HepG2 (cell line): Measurements from ENCODE around the gene SLC38A3. TPM values are rescaled to one million over a fixed set of nuclear protein-coding genes. Genes with fewer than 3 reads are reported as not detected.

Source experiments
- ATAC-seq: fragments of 200-7000 bp; cut with Tn5 transposase; 3 replicates; pipeline ENCODE4 v1.9.1; 2020; ENCODE audit warnings: mild to moderate bottlenecking, moderate library complexity
- BruUV-seq: library from RNA; stranded (reverse); fragments of 400-500 nt; replicated peaks from 2 replicates; lab custom pipeline; 2021; lab: Mats Ljungman, UMichigan
- CTCF ChIA-PET: fragments of 300-600 bp; formaldehyde crosslinking; extraction: SDS; loops from one replicate; lab custom pipeline; 2021; ENCODE audit warnings: low total read pairs, inconsistent platforms, low intra/inter-chr PET ratio; lab: Yijun Ruan, JAX
- POLR2A ChIA-PET: fragments of 350-600 bp; sonication (Branson Sonifier 250); formaldehyde crosslinking; loops from one replicate; lab custom pipeline; 2020; ENCODE audit warnings: antibody characterized with exemption, inconsistent platforms; lab: Yijun Ruan, JAX
- DNase-seq: peaks from one replicate; pipeline ENCODE4 v3.0.0-alpha.2; 2015; ENCODE audit warnings: low spot score
- FAIRE-seq: peaks from 3 replicates; lab custom pipeline; 2011; peaks lifted over from hg19 to GRCh38; lab: Jason Lieb, UNC
- H2AFZ ChIP-seq: one replicate; pipeline ENCODE4 v1.6.1; 2011; ENCODE audit warnings: low read length, inconsistent platforms
- H3K27ac ChIP-seq: fragments of 300-600 bp; 3 replicates; pipeline ENCODE4 v1.8.0; 2011; ENCODE audit warnings: mixed run types, mild to moderate bottlenecking, mixed read lengths, low read length, inconsistent platforms; ENCODE audit not compliant: insufficient read depth; ENCODE audit errors: extremely low read length
- H3K27me3 ChIP-seq, 2 experiments: fragments of 200-600 bp in 1 of 2; 2 replicates in 1 of 2; 3 replicates in 1 of 2; pipeline versions ENCODE4 v1.6.0 to v1.8.0; 2011; ENCODE audit warnings: low read length in 2 of 2, mild to moderate bottlenecking in 2 of 2, moderate library complexity in 2 of 2, inconsistent platforms in 1 of 2; ENCODE audit not compliant: insufficient read depth in 2 of 2, control insufficient read depth in 1 of 2
- H3K36me3 ChIP-seq, 2 experiments: fragments of 200-600 bp in 1 of 2; replicated peaks in 1 of 2; 2 replicates in 1 of 2; 3 replicates in 1 of 2; pipeline versions ENCODE4 v1.5.1 to v1.8.0; 2011; ENCODE audit warnings: low read length in 2 of 2, inconsistent platforms in 1 of 2; ENCODE audit not compliant: insufficient read depth in 2 of 2, control insufficient read depth in 1 of 2
- H3K4me1 ChIP-seq: 2 replicates; pipeline ENCODE4 v1.5.1; 2012; ENCODE audit warnings: low read length, inconsistent platforms; ENCODE audit not compliant: insufficient read depth
- H3K4me2 ChIP-seq: 2 replicates; pipeline ENCODE4 v1.6.0; 2011; ENCODE audit warnings: low read depth, low read length, inconsistent platforms
- H3K4me3 ChIP-seq, 3 experiments: fragments of 200-600 bp in 1 of 3; sonication (generic), shearing (Covaris generic) in 1 of 3; replicated peaks in 1 of 3; 2 replicates each; pipeline ENCODE4 v1.5.1; 2011 to 2016; ENCODE audit warnings: low read length in 3 of 3, inconsistent platforms in 2 of 3, low read depth in 2 of 3, mild to moderate bottlenecking in 2 of 3, control low read depth in 1 of 3, mixed read lengths in 1 of 3; ENCODE audit not compliant: insufficient read depth in 1 of 3
- H3K79me2 ChIP-seq: one replicate; pipeline ENCODE4 v1.6.1; 2011; ENCODE audit warnings: low read length, inconsistent platforms; ENCODE audit not compliant: insufficient read depth
- H3K9ac ChIP-seq: 2 replicates; pipeline ENCODE4 v1.6.0; 2011; ENCODE audit warnings: mild to moderate bottlenecking, low read depth, low read length, inconsistent platforms; ENCODE audit not compliant: insufficient read depth
- H3K9me3 ChIP-seq: 2 replicates; pipeline ENCODE4 v1.5.1; 2012; ENCODE audit warnings: mild to moderate bottlenecking, low read length
- H4K20me1 ChIP-seq: 2 replicates; pipeline ENCODE4 v1.6.0; 2011; ENCODE audit warnings: inconsistent platforms, mild to moderate bottlenecking, low read length, moderate library complexity; ENCODE audit not compliant: insufficient read depth
- DR1 ChIP-seq: sonication (generic); formaldehyde crosslinking; IDR thresholded peaks from 2 replicates; pipeline ENCODE4 v1.8.0; 2021; ENCODE audit warnings: mild to moderate bottlenecking, missing genetic modification reagents, inconsistent platforms
- ETV6 ChIP-seq: sonication (generic); formaldehyde crosslinking; conservative IDR thresholded peaks from 2 replicates; pipeline ENCODE4 v1.4.0; 2020; ENCODE audit warnings: missing genetic modification reagents
- FOXK2 ChIP-seq: fragments of 450-650 bp; IDR thresholded peaks from 2 replicates; pipeline ENCODE4 v1.6.1; 2016
- GTF2F1 ChIP-seq: fragments of 150-350 bp; IDR thresholded peaks from 2 replicates; pipeline ENCODE4 v1.6.1; 2014; ENCODE audit warnings: low read length
- MTF2 ChIP-seq: sonication (generic); formaldehyde crosslinking; IDR thresholded peaks from 2 replicates; pipeline ENCODE4 v1.5.0; 2020; ENCODE audit warnings: missing genetic modification reagents, borderline replicate concordance
- NONO ChIP-seq, 2 experiments: fragments of 450-650 bp in 1 of 2; sonication (generic) in 1 of 2; formaldehyde crosslinking in 1 of 2; IDR thresholded peaks in 1 of 2; conservative IDR thresholded peaks in 1 of 2; 2 replicates each; pipeline versions ENCODE4 v1.6.1 to v1.8.0; 2017 to 2022; ENCODE audit warnings: mild to moderate bottlenecking in 1 of 2, missing genetic modification reagents in 1 of 2, moderate library complexity in 1 of 2
- POLR2G ChIP-seq: fragments of 200-400 bp; formaldehyde crosslinking; IDR thresholded peaks from 2 replicates; pipeline ENCODE4 v1.6.1; 2018; ENCODE audit warnings: mild to moderate bottlenecking, low read depth, low read length, moderate library complexity
- SAP130 ChIP-seq: IDR thresholded peaks from 2 replicates; pipeline ENCODE4 v1.6.1; 2016; ENCODE audit warnings: low read depth
- SIX4 ChIP-seq: sonication (generic); formaldehyde crosslinking; IDR thresholded peaks from 2 replicates; pipeline ENCODE4 v1.4.0; 2020; ENCODE audit warnings: missing genetic modification reagents
- SMYD3 ChIP-seq: sonication (generic); formaldehyde crosslinking; IDR thresholded peaks from 2 replicates; pipeline ENCODE4 v1.8.1; 2023; ENCODE audit warnings: mild to moderate bottlenecking, missing genetic modification reagents
- SP1 ChIP-seq, 2 experiments: fragments of 450-650 bp in 1 of 2; sonication (generic) in 1 of 2; formaldehyde crosslinking in 1 of 2; IDR thresholded peaks; 2 replicates each; pipeline versions ENCODE4 v1.4.0 to v1.6.1; 2016 to 2020; ENCODE audit warnings: missing genetic modification reagents in 1 of 2
- SP140L ChIP-seq: sonication (generic); formaldehyde crosslinking; IDR thresholded peaks from 2 replicates; pipeline ENCODE4 v1.4.0; 2020; ENCODE audit warnings: missing genetic modification reagents, borderline replicate concordance
- ZFP37 ChIP-seq: sonication (generic); formaldehyde crosslinking; IDR thresholded peaks from 2 replicates; pipeline ENCODE4 v1.4.0; 2020; ENCODE audit warnings: missing genetic modification reagents, borderline replicate concordance
- ZFP41 ChIP-seq: sonication (generic); formaldehyde crosslinking; IDR thresholded peaks from 2 replicates; pipeline ENCODE4 v1.4.0; 2020; ENCODE audit warnings: mild to moderate bottlenecking, missing genetic modification reagents, borderline replicate concordance
- ZNF672 ChIP-seq: sonication (generic); formaldehyde crosslinking; IDR thresholded peaks from 2 replicates; pipeline ENCODE4 v1.8.1; 2022; ENCODE audit warnings: missing genetic modification reagents
- WGBS: methylation state at CpG from one replicate; pipeline ENCODE4 v1.1.6; 2017; ENCODE audit warnings: low lambda C conversion rate; 5-methylcytosine and 5-hydroxymethylcytosine counted together
- in situ Hi-C: cut with HindIII; loops from 2 replicates; pipeline ENCODE4 v1.10.0; 2017; ENCODE audit warnings: low pct_unique_long_range_greater_than_20kb; ENCODE audit not compliant: extremely low pct_ligation_motif_present
- intact Hi-C: fragments of 100-400 bp; cut with micrococcal nuclease; formaldehyde crosslinking; loops from one replicate; pipeline ENCODE4 v1.10.0; 2022; ENCODE audit not compliant: unreplicated experiment
- polyA plus RNA-seq, 8 experiments: library from polyadenylated mRNA; depleted of rRNA in 3 of 8; stranded (reverse) in 7 of 8; unstranded in 1 of 8; fragments of >200 nt; fragmentation: Illumina TruSeq in 4 of 8; extraction: Trizol in 4 of 8; gene quantifications; 2 replicates each; pipeline versions ENCODE4 v1.2.1 to v1.2.3, GENCODE V29; 2011 to 2016; ENCODE audit warnings: low read depth in 4 of 8, missing spikeins in 1 of 8, mixed read lengths in 1 of 8; ENCODE audit not compliant: insufficient read depth in 1 of 8
- total RNA-seq, 5 experiments: library from RNA; depleted of rRNA; stranded (reverse); fragments of >200 nt; fragmentation: Illumina TruSeq; extraction: Trizol; gene quantifications; 2 replicates each; pipeline ENCODE4 v1.2.3, GENCODE V29; 2016; ENCODE audit warnings: low read depth in 1 of 5
- TF ChIP-seq, protein P1 (sequence below), 2 experiments: sonication (generic) in 1 of 2; formaldehyde crosslinking in 1 of 2; IDR thresholded peaks; 2 replicates each; pipeline versions ENCODE4 v1.4.0 to v1.6.1; 2016 to 2020; ENCODE audit warnings: borderline replicate concordance in 1 of 2, low read depth in 1 of 2, mild to moderate bottlenecking in 1 of 2, missing genetic modification reagents in 1 of 2
- TF ChIP-seq, protein P2 (sequence below): IDR thresholded peaks from 2 replicates; pipeline ENCODE4 v1.6.1; 2016; ENCODE audit warnings: low read depth
- TF ChIP-seq, protein P3 (sequence below): fragments of 450-650 bp; IDR thresholded peaks from 2 replicates; pipeline ENCODE4 v1.6.1; 2016

Gene SLC38A3
- total and polyA plus RNA-seq, 2 of the 13 experiments (the other 11 are each of a cell fraction or from before 2014, with no cell fraction given): 29.8 to 164 TPM

DNA sequence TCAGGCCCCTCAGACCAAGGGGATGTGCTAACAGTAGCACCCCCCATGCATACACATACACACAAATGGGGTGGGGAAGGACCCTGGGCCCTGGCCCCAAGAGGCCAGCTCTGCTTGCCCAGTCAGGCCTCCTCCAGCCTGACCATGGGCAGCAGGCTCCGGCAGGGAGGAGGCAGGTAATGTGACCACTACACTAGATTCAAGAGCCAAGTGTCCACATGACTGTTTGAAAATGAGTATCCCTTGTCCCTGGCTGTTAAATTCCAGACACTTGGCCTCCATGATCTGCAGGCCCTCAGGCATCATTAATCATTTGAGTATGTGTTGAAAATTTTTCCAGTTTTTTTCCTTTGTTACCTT lies 17.1 kb downstream of the SLC38A3 start:
- peak; percentile 13 for ATAC-seq
- H3K27me3 ChIP-seq: no peaks in the 10 kb centered on the region
- CTCF ChIA-PET: interaction anchor here (0.6 to 9.0 kb wide), 3 partner anchors 10 to 28 kb away, joined by 3 to 265 read pairs (median 3); partner anchors contain the start of gene GNAT1
- no peaks in the 10 kb centered on the region for H3K79me2 ChIP-seq
- H3K9ac ChIP-seq: no peak overlapping the region
- no TSS peak for BruUV-seq
- intact Hi-C loops (no loop called here), in situ Hi-C loops (no loop called here)
- peaks cover 11 to 31% of the 10 kb centered on the region in 2 experiments for H3K36me3 ChIP-seq
- H3K4me3 ChIP-seq: peak overlapping the region in 1 of 3 experiments; percentile 37; a peak in 2 of 6 replicates
- POLR2A ChIA-PET: interaction anchor here (1.0 to 16.5 kb wide), 6 partner anchors 14 to 115 kb away, joined by 3 to 625 read pairs (median 14); partner anchors contain the start of genes GNAI2, GNAT1 and SLC38A3
- DNase-seq: no peak
- H2AFZ ChIP-seq: no peak overlapping the region
- H3K4me1 ChIP-seq: peaks cover 66% of the 10 kb centered on the region
- WGBS: 0% methylated on average over 1 of the region's 1 CpG
- peak overlapping the region; percentile 60 for H3K4me2 ChIP-seq
- H3K9me3 ChIP-seq: no peaks in the 10 kb centered on the region
- FAIRE-seq: no peak
- H4K20me1 ChIP-seq: no peaks in the 10 kb centered on the region
- H3K27ac ChIP-seq: peak overlapping the region; percentile 81
- no peak for TF ChIP-seq SIX4 (CRISPR knock-in tag)
- TF ChIP-seq NONO (IDR thresholded peaks at IDR 0.05): no peak
- 0 out of 2 replicates have a peak, but pooled peaks have one; percentile 40 for TF ChIP-seq NONO (CRISPR knock-in tag; conservative IDR thresholded peaks at IDR 0.05)
- TF ChIP-seq, protein P1, sequence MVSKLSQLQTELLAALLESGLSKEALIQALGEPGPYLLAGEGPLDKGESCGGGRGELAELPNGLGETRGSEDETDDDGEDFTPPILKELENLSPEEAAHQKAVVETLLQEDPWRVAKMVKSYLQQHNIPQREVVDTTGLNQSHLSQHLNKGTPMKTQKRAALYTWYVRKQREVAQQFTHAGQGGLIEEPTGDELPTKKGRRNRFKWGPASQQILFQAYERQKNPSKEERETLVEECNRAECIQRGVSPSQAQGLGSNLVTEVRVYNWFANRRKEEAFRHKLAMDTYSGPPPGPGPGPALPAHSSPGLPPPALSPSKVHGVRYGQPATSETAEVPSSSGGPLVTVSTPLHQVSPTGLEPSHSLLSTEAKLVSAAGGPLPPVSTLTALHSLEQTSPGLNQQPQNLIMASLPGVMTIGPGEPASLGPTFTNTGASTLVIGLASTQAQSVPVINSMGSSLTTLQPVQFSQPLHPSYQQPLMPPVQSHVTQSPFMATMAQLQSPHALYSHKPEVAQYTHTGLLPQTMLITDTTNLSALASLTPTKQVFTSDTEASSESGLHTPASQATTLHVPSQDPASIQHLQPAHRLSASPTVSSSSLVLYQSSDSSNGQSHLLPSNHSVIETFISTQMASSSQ (IDR thresholded peaks at IDR 0.05; ENCODE audit: low read depth): no peak
- TF ChIP-seq, protein P1 (CRISPR knock-in tag; IDR thresholded peaks at IDR 0.05; ENCODE audit: borderline replicate concordance): 0 out of 2 replicates have a peak, but pooled peaks have one; percentile 1
- TF ChIP-seq SMYD3 (CRISPR knock-in tag): no peak
- TF ChIP-seq, protein P2, sequence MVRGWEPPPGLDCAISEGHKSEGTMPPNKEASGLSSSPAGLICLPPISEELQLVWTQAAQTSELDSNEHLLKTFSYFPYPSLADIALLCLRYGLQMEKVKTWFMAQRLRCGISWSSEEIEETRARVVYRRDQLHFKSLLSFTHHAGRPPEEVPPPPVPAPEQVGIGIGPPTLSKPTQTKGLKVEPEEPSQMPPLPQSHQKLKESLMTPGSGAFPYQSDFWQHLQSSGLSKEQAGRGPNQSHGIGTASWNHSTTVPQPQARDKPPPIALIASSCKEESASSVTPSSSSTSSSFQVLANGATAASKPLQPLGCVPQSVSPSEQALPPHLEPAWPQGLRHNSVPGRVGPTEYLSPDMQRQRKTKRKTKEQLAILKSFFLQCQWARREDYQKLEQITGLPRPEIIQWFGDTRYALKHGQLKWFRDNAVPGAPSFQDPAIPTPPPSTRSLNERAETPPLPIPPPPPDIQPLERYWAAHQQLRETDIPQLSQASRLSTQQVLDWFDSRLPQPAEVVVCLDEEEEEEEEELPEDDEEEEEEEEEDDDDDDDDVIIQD (CRISPR knock-in tag): no peak
- TF ChIP-seq, protein P3, sequence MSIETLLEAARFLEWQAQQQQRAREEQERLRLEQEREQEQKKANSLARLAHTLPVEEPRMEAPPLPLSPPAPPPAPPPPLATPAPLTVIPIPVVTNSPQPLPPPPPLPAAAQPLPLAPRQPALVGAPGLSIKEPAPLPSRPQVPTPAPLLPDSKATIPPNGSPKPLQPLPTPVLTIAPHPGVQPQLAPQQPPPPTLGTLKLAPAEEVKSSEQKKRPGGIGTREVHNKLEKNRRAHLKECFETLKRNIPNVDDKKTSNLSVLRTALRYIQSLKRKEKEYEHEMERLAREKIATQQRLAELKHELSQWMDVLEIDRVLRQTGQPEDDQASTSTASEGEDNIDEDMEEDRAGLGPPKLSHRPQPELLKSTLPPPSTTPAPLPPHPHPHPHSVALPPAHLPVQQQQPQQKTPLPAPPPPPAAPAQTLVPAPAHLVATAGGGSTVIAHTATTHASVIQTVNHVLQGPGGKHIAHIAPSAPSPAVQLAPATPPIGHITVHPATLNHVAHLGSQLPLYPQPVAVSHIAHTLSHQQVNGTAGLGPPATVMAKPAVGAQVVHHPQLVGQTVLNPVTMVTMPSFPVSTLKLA: no peak
- TF ChIP-seq ZFP37: no peak
- no peak for TF ChIP-seq ETV6 (CRISPR knock-in tag)
- TF ChIP-seq FOXK2: no peak
- TF ChIP-seq POLR2G: 0 out of 2 replicates have a peak, but pooled peaks have one; percentile 39
- no peak for TF ChIP-seq ZNF672 (CRISPR knock-in tag)
- TF ChIP-seq ZFP41: no peak
- TF ChIP-seq MTF2 (CRISPR knock-in tag): no peak
- TF ChIP-seq SP1 (IDR thresholded peaks at IDR 0.05): no peak
- no peak for TF ChIP-seq SP1 (CRISPR knock-in tag; IDR thresholded peaks at IDR 0.05)
- TF ChIP-seq DR1: no peak
- TF ChIP-seq SP140L (CRISPR knock-in tag): no peak
- TF ChIP-seq GTF2F1: no peak
- no peak for TF ChIP-seq SAP130 (CRISPR knock-in tag)
